NOMO-1 treated with DMSO at 0.1 percent for 48 hours (cell line): ENCODE data around the gene TTC33.
"Not testable (repeated sequence)": the region's sequence is repeated elsewhere in the genome, so short reads cannot be mapped to it uniquely, and the experiment has no call there.

Experiments used
- DNase-seq: peaks from one replicate; lab custom pipeline; 2025; ENCODE audit not compliant: unreplicated experiment; lab: John Stamatoyannopoulos, UW

TTC33 gene

DNA sequence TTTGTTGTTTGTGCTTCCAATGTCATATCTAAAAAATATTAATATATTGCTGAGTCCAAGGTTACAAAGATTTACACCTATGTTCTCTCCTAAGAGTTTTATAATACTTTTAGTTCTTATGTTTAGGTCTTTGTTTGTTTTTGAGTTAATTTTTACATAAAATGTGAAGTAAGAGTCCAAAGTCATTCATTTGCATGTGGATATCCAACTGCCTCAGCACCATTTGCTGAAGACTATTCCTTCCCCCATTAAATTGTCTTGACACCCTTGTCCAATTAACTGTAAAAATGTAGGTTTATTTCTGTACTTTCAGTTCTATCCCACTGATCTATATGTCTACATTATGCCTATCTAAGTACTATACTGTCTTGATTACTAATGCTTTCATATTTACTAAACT, 35.7 kb downstream of the TTC33 start:
- no peak for DNase-seq

DNA sequence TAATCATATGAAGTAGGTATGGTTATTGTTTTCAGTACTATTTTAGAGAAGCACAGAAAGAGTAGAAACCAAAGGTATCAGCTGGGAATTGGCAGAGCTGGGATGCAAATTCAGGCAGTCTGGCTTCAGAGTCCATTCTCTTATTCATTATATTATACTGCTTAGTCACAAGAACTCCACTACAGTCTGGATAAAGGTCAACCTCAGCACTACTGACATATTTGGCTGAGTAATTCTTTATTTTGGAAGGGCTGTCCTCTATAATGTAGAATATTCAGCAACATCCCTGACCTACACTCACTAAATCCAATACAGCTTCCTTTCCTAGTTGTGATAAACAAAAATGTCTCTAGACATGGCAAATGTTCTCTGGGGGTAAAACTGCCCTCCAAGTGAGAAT, 38.5 kb downstream of the TTC33 start:
- no peak for DNase-seq

DNA sequence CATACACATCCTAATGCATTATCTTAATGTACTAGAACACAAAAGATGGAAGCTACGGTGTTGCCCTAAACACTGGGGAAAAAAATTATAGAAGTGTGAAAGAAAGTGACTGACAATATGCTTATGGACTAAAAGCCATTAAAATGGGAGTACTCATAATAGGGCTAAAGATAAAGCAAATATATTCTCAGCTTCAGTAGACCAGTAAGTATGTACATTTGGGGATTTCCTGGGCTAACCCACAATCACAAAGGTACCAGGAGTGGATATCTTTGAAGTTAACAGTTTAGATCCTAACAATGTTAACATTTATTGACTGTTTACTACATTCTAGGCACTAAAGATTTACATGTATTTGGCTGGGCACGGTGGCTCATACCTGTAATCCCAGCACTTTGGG, 39.2 kb downstream of the TTC33 start:
- DNase-seq = no peak

DNA sequence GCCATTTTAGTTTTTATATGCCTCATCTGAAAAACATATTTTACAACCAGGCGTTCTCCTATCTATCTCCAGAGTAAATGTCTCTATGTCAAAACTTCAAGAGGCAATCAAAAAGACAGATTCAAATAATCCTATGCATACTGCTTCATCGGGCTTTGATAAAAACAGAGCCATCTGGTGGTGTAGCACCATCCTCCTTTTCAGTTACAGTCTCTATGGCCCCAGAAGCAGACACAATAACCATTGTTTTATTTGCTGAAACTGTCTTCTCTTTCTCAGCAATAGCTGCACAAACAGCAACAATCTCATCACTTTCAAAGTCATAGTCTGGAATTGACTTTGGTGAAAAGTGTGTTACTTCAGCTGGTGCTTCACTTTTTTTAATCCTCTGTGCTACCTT, 39.8 kb downstream of the TTC33 start:
- no peak for DNase-seq

DNA sequence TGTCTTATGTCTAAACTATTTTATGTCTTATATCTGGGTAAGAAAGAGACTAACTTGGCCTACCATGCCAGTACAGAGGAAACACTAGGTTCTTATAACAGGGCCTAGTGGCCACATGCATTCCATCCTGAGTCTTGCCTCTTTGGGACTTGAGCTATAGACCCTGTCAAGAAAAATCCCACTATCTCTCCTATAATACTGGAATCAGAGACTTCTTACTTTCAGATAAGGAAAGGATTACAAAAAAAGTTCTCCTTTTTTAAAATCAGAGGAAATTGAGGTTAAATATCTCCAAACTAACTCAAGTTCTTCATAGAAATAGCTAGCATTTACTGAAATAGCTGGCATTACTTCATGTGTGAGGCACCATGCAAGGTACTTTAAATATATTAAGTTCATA, 41.8 kb downstream of the TTC33 start:
- no peak for DNase-seq

DNA sequence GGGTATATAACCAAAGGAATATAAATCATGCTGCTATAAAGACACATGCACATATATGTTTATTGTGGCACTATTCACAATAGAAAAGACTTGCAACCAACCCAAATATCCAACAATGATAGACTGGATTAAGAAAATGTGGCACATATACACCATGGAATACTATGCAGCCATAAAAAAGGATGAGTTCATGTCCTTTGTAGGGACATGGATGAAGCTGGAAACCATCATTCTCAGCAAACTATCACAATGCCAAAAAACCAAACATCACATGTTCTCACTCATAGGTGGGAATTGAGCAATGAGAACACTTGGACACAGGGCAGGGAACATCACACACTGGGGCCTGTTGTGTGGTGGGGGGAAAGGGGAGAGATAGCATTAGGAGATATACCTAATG, 45.2 kb downstream of the TTC33 start:
- DNase-seq = not testable (repeated sequence)

DNA sequence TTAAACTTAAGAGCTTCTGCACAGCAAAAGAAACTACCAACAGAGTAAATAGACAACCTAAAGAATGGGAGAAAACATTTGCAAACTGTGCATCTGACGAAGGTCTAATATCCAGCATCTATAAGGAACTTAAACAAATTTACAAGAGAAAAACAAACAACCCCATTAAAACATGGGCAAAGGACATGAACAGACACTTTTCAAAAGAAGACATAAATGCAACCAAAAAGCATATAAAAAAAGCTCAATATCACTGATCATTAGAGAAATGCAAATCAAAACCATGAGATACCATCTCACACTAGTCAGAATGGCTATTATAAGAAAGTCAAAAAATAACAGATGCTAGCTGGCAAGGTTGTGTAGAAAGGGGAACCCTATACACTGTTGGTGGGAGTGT, 50.3 kb downstream of the TTC33 start:
- DNase-seq = not testable (repeated sequence)

DNA sequence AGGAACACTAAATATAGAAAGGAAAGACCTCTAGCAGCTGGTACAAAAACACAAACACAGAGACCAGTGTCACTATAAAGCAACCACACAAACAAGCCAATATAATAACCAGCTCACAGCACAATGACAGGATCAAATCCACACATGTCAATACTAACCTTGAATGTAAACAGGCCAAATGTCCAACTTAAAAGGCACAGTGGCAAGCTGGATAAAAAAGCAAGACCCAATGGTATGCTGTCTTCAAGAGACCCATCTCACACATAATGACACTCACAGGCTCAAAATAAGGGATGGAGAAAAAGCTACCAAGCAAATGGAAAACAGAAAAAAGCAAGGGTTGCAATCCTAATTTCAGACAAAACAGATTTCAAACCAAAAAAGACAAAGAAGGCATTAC, 53.7 kb downstream of the TTC33 start:
- DNase-seq = not testable (repeated sequence)

DNA sequence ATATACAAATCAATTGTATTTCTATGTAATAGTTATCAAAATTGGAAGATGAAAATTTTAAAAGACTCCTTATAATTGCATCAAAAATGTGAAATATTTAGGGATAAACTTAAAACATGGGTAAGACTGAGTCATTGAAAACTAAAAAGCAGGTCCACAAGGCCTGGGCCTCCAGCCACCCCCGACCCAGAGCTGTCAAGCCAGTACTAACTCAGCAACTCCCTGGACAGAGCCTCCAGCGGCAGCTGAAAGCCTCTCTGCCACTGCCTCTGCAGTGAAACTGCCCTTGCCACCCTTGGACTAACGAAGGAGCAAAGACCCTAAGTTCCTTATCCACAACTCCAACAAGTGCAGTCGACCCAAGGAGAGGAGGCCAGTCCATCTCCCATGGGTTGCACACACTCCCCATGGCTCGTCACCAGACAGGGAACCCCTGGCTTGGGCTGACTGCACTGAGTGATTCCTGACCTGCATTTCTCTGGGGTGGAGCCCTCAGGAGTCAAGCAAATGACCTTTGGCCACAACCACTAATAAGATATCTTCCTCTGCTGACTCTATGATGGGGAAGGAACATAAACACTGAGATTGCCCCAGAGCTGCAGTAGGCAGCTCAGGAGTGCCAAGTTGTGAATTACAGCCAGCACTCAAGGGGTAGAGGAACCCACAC, 55.5 kb downstream of the TTC33 start:
- no peak for DNase-seq

DNA sequence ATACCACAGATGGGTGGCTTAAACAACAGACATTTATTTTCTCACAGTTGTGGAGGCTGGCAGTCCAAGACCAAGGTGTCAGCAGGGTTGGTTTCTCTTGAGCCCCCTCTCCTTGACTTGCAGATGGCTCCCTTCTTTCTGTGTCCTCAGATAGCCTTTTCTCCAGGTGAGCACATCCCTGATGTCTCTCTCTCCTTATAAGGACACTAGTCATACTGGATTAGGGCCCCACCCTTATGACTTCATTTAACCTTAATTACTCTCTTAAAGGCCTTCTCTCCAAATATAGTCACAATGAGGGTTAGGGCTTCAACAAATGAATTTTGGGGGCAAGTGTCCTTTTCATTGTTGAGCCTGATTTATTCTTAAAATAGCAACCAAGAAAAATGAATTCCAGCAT, 61.3 kb downstream of the TTC33 start:
- DNase-seq = no peak

DNA sequence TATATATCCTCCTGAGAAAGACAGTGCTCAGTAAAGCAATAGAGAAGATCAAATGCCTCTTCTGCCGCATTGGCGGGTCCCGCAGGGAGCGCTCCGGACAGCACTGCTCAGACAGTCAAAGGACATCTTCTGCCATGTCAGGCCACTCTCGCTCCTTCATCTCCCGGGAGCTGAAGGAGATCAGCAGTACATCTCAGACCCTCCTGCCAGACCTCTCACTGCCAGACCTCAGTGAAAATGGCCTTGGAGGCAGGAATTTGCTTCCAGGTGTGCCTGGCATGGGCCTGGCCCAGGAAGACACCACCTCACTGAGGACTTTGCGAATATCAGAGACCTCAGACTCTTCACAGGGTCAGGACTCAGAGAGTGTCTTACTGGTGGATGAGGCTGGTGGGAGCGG, 63.9 kb downstream of the TTC33 start:
- DNase-seq = no peak

DNA sequence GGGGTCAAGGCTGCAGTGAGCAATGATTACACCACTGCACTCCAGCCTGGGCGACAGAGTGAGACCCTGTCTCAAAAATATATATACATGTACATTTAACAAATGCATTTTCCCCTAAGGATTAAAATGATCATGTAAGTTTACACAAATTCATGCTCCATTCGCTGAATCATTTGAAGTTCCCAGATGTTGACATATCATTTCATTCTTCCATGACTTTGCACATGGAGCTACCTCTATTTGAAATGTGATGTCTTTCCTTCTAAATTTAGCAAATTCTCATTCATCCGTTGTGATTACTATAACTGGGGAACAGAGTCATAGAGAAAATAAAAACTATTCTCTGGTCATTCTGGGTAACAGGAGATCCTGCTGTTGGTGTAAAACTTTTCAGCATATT, 65.5 kb downstream of the TTC33 start:
- no peak for DNase-seq

DNA sequence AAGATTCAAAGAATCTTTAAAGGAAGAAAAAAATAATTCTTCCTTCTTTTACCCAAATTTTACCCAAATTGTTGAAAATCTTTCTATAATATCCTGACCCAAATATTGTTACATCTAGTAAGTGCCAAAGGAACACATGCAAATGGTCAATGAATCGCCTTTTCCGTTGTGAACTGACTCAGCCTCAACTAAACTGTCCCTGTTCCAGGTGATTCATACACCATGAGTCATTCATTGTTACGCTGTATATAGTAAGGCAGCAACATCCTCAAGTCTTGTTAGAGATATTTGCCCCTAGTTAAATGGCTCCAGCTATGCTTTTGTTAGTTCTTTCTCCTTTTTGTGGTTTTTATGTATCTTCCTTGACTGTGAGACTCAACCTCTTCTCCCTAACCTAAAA, 66.3 kb downstream of the TTC33 start:
- peak; percentile 95 for DNase-seq

DNA sequence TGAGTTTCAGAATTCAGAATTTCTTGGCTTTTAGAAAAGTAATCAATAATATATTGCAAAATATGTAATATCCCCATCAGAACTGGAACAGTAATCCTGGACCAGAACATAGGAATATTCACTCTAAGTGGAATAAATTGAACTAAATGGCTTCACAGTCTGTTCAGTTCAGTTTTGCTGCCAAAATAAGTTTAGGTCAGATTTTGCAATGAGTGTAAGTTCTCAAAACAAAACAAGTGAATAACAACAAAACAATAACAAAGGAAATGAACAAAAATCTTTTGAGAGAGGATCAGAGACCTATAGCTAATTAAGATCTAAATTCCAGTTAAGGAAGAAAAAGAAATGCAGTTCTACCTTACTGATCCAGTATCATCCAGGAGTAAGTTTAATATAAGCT, 66.8 kb downstream of the TTC33 start:
- DNase-seq = no peak

DNA sequence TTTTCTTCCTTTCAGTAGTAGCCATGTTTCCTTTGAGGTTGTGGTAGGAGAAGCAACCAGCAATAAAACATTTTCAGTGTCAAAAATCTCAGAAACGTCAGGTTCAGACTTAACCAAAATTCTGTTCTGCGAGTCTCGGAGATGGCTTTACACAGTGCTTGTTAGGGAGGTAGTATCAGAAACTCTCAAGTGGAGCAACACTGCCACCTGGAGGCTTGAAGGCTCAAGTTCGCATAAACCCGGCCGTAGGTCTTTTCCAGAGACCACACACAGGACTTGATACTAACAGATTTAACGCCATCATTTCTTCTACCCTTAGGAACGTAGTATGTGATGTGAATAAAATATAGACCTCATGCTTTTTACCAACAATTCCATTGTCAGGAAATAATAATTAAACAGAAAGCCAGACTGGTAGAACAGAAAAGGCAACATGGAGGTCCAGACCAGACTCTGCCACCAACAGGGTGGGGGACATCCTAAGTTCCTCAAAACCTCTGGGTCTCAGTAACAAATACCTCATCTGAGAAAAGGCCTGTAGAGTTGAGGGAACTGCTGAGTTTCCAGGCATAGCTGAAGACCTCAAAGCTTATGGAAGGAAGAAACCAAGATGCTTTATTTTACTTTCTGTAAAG, 67.5 kb downstream of the TTC33 start:
- DNase-seq = peak; percentile 97

DNA sequence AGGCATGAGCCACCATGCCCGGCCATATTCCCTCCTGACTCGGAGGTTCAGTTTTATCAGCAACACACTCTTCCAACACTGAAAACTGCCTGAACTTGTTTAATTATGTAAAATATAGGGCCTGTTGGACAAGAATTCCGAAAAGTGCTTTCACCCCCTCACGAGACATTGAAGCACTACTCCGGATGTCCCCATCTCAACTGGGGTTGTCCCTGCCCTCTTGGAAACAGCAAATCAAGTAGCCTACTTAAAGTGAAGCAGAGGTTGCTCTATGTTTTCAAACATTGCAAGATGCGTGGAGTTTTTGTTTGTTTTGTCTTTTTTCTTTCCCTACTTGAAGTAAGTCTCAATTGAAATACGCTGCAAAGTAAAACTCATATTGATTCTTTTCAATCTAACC, 68.4 kb downstream of the TTC33 start:
- no peak for DNase-seq

DNA sequence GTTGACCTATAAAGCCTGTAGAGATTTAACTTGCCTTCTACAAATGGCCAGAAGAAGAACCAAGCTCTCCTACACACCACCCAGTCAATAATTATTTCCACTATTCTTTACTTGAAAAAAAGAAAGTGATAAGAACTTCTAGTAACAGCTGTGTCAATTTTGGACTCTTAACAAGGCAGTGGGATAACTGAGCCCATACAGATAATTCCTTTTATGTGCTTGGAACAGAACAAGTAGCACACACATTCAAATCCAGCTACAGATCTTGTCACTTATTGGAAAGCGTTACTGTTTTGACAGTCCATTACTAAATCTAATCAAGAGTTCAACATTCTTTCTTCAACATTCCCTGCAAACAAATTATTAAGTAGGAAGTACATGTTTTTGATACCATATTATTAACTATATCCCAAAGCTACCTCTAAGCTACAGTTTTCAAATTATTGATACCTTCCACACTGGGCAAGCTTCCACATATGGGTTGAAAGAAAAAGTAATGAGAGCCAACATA, 69.7 kb downstream of the TTC33 start:
- DNase-seq = no peak

DNA sequence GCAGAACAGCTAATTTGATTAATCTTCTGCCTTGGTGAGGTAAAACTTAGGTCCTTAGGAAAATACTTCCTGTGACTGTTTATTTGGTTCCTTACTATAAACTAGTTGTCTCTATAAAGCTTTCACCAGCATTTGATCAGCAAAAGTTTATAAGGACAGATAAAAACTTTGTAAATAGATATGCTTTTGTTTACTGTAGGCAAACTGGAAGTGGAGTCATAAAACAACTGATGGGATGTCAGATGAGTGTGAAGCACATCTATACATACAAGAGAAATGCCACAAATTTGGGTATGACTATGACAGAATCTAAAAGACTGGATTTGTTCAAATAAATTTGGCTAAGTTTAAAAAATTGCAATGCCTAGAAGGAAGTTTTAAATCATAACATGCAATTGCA, 70.6 kb downstream of the TTC33 start:
- DNase-seq = no peak

DNA sequence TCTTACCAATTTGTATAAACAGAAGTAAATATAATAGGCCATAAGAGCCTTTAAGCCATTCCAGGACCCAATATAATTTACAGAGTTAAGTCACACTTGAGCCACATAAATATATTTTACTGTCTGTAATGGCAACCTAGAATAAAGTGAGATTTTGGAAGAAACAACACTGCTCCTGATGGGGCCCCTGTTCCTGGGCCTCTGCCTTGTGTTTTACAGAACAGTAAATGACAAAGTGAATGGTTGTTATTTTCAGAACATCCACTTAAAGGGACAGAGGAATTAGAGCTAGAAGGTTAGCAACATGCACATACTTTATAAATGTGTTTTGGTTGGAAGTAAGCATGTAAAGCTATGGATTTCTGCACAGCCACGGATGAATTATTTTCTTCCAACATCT, 72.5 kb downstream of the TTC33 start:
- DNase-seq = peak; percentile 36

DNA sequence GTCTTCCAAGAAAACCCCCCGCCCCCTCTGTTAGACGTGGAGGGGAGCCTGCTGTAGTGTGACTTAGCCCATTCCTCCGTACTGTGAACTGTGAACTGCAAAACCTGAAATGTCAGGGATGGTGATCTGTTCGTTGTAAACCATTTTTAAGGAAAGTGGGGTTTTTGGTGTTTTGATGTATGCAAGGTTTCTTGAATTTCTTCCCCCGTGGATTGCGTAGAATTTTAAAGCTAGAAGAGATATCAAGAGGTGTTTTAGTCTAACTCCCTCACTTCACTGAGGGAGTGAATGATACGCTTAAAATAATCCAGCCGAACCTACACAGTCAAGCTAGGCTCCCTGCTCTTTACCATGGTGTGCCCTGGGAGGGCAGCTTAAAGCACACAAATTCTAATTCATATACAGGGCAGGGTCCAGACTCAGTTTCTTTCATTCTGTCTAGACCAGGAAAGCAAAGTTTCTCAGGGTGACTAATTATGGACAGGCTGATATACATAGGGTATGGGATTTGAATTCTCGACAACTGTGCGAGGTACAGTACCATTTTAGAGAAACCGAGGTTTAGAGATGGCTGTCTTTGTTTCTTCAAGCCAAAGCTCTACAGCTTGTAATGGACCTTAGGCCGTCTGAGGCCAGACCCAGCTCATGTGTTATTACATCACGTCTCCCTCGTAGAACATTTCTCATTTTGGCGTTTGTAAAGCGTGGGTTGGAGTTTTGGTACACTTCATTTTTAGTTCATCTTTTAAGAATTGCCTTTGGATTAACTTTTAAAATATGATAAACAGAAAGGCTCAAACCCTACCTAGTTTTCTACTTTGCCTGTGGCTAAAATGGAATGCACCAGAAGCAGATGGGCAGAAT, 73.4 kb downstream of the TTC33 start:
- peak; percentile 45 for DNase-seq

DNA sequence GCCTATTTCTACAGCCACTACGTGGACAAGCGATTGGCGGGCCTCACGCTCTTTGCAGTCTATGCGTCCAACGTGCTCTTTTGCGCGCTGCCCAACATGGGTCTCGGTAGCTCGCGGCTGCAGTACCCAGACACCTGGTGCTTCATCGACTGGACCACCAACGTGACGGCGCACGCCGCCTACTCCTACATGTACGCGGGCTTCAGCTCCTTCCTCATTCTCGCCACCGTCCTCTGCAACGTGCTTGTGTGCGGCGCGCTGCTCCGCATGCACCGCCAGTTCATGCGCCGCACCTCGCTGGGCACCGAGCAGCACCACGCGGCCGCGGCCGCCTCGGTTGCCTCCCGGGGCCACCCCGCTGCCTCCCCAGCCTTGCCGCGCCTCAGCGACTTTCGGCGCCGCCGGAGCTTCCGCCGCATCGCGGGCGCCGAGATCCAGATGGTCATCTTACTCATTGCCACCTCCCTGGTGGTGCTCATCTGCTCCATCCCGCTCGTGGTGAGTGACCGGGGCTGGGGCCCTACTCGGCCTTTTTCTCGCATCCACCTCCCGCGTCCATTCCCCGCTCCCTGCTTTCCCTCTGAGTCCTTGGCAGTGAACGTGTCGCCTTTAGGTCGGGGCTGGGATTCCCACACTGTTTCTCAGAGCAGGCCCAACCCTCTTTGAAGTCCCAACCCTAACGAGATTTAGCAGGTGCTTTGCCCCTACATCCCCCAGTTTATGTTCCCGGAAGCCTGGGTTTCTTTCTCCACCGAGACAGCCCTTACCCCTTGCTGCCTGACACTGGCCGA, 74.2 kb downstream of the TTC33 start:
- peak; percentile 84 for DNase-seq
